GM18867 (cell line): Measurements from ENCODE around the gene RIMBP3C.
"Not testable (repeated sequence)": the region's sequence is repeated elsewhere in the genome, so short reads cannot be mapped to it uniquely, and the experiment has no call there.

Experiments
- ATAC-seq: cut with Tn5 transposase; IDR thresholded peaks from one replicate; pipeline ENCODE4 v1.9.1; 2021; ENCODE audit warnings: mild to moderate bottlenecking, moderate library complexity; ENCODE audit not compliant: unreplicated experiment

Gene RIMBP3C

DNA sequence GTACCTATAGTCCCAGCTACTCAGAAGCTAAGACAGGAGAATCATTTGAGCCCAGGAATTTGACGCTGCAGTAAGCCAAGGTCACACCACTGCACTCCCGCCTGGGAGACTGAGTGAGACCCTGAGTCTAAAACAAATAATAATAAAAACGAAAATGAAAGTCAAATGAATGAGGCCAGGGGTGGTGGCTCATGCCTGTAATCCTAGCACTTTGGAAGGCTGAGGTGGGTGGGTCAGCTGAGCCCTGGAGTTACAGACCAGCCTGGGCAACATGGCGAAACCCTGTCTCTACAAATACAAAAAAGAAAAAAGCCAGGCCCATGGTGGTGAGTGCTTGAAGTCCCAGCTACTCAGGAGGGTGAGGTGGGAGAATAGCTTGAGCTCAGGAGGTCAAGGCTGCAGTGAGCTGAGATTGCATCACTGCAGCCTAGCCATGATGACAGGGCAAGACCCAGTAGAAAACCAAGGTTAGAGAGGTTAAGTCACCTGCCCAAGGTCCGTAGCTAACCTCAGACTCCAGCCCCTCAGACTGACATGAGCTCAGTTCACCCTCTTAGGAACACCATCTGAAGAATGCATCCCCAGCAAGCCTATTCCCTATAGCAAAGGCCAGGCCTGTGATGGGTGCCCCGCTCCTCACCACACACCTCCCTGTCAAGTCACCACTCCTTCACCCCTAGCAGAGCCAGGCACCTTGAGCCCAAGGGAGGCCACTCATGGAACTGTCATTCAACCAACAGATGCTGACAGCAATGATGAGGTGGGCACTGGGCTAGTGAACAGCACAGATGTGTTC, 24.4 kb downstream of the RIMBP3C start:
- not testable (repeated sequence) for ATAC-seq

GRCh38 chr22:21516970-21517764, 34.1 kb downstream of the RIMBP3C start:
- ATAC-seq = peak; percentile 77

DNA sequence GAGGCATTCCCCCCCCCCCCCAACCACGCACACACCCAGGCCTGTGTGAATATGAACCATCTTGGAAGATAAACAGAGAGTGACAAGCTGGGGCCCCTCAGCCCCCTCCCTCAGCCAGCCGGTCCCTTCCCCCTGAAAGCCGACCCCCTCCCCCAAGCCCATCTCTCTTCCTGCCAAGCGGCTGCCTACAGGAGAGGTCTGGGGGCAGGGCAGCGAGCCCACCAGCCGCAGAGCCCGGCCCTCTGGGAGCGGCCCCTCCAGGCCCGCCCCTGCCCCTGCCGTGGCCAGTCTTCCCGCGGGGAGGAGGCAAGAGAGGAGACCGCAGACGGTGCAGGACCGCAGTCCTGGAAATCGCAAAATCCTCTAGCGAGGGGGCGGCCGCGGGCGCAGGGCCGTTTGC, 34.7 kb downstream of the RIMBP3C start:
- ATAC-seq = not testable (repeated sequence)

- not testable (repeated sequence) for ATAC-seq
Observed at GRCh38 chr22:21515234-21515633, 36.0 kb downstream of the RIMBP3C start.

GRCh38 chr22:21514117-21514516, 37.1 kb downstream of the RIMBP3C start:
- ATAC-seq = not testable (repeated sequence)

DNA sequence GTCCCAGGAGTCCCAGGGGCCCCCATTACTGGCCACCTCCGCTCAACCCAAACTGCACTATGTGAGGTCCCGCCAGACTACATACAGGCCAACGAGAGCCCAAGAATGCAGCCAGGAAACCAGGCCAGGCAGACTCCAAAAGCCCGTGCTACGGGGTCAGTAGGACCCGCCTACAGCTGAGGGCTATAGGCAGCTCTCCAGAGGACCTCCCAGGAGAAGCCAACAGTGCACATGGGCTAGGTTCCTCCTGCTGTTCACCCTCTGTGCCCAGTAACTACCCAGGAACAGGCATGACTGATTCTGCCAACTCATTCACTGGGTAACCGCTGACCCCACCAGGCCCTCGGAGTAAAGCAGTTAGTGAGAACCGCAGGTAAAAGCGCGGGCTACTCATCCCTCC, 39.2 kb downstream of the RIMBP3C start:
- not testable (repeated sequence) for ATAC-seq

DNA sequence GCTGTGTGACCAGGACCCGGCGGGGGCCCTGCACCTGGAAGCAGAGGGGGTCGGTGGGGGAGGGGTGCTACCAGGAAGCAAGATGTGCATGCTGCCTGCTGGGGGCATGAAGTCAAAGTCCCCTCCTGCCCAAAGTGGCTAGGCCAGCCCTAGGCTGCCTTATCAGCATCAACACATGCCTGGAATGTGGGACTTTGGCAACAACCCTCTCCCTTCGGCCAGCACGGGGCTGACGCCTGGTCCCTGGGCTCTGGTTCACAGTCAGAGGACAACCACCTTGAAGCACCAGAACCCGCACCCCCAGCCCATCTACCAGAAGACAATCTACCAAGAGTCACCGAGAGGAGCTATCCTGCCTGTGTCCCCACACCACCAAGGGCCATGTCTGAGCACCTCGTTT, 40.9 kb downstream of the RIMBP3C start:
- not testable (repeated sequence) for ATAC-seq

GRCh38 chr22:21499623-21500506, 51.4 kb downstream of the RIMBP3C start:
- ATAC-seq = not testable (repeated sequence)

- ATAC-seq = not testable (repeated sequence)
Observed at GRCh38 chr22:21498489-21498888, 52.8 kb downstream of the RIMBP3C start.

- ATAC-seq = not testable (repeated sequence)
Observed at GRCh38 chr22:21497984-21498383, 53.3 kb downstream of the RIMBP3C start.
